SK-N-DZ (cell line): ENCODE data around the gene TAF1D. TPM values are rescaled to one million over a fixed set of nuclear protein-coding genes. Genes with fewer than 3 reads are reported as not detected.
"Not testable (repeated sequence)": the region's sequence is repeated elsewhere in the genome, so short reads cannot be mapped to it uniquely, and the experiment has no call there.

ENCODE experiments used
- DNase-seq: peaks from one replicate; pipeline ENCODE4 v3.0.0-alpha.2; 2015; ENCODE audit warnings: low spot score
- polyA plus RNA-seq, 2 experiments: library from polyadenylated mRNA; depleted of rRNA; stranded (reverse); fragments of >200 nt; gene quantifications; 2 replicates each; pipeline ENCODE4 v1.2.3, GENCODE V29; 2014

The TAF1D gene, protein sequence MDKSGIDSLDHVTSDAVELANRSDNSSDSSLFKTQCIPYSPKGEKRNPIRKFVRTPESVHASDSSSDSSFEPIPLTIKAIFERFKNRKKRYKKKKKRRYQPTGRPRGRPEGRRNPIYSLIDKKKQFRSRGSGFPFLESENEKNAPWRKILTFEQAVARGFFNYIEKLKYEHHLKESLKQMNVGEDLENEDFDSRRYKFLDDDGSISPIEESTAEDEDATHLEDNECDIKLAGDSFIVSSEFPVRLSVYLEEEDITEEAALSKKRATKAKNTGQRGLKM
- polyA plus RNA-seq (2014; cell fraction: cytosol; rRNA removed): 213 and 236 TPM in 2 replicates
- 1,288 and 1,293 TPM in 2 replicates for polyA plus RNA-seq (2014; cell fraction: nucleus; rRNA removed)

GRCh38 chr11:93741094-93741881 is at the start of gene TAF1D, which contains the start of gene C11orf54:
TAF1D (minus strand) TSS chr11:93741495; CDS start chr11:93739304, 2,191 bp downstream.
C11orf54 (plus strand) TSS chr11:93741672; CDS start chr11:93747394, 5,722 bp downstream.
- peak; percentile 100 for DNase-seq

- no peak for DNase-seq
Observed at GRCh38 chr11:93784935-93785360, 43.7 kb upstream of the TAF1D start.

GRCh38 chr11:93784145-93784934 is 43.0 kb upstream of the TAF1D start, which contains the start of gene MED17:
MED17 (plus strand) TSS chr11:93784282; CDS start chr11:93784514, 232 bp downstream.
- DNase-seq: peak; percentile 98

DNA sequence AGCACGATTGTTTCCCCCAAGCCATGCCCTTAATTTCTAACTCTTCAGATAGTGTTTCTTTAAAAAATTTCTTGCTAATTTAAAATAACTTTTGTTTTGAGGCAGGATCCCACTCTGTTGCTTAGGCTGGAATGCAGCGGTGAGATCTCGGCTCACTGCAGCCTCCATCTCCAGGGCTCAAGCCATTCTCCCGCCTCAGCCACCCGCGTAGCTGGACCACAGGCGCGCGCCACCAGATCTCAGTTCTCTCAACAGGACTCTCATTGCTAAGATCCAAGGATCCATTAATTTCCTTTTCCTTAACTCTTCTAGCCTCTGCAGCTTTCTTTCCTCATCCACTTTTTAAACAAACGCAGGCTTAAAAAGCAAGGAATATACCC is 42.5 kb upstream of the TAF1D start:
- no peak for DNase-seq

DNA sequence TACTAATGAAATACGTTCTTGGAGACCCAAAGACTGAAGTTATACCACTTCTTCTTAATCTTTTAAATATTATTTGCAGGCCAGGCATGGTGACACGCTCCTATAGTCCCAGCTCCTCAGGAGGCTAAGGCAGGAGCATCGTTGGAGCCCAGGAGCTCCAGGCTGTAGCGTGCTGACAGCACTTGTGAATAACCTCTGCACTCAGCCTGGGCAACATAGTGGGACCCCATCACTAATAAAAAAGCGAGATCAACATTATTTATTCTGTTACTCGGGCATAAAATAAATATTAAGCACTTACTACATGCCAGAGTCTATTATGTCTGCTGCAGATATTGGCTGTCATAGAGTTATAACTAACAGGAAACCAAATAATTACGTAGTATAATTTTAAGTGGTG is 42.1 kb upstream of the TAF1D start:
- DNase-seq: no peak

DNA sequence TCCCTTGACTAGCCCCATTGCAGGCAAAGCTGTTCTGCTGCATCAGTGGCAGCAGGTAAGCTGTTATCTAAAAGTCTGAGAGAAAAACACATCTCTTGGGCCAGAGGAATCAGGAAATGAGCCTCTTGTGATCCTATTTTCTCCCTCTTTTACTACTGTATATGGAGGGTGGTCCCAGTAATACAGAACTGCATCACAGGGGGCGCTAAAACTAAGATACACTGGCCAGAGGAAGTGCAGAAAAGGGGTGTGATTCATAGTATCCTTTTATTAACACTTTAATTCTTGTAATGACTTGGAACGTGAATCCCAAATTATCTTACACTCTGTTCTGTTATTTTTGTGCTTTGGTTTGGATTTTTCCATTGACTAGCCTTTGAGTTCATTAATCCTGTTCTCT is 34.0 kb upstream of the TAF1D start:
- no peak for DNase-seq

DNA sequence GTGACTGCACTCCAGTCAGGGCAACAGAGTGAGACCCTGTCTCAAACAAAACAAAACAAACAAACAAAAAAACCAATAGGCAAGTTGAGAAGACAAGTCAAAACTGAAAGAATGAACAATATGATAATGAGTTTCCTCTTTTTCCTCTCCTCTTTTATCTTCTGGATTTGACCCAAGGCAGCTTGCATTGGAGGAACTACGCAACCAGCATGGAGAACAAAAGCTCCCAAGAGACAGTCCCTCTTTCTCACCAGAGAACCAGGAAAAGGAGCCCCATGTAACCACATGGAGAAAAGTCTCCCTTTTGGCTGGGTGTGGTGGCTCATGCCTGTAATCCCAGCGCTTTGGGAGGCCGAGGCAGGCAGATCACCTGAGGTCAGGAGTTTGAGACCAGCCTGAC is 33.3 kb upstream of the TAF1D start:
- not testable (repeated sequence) for DNase-seq

DNA sequence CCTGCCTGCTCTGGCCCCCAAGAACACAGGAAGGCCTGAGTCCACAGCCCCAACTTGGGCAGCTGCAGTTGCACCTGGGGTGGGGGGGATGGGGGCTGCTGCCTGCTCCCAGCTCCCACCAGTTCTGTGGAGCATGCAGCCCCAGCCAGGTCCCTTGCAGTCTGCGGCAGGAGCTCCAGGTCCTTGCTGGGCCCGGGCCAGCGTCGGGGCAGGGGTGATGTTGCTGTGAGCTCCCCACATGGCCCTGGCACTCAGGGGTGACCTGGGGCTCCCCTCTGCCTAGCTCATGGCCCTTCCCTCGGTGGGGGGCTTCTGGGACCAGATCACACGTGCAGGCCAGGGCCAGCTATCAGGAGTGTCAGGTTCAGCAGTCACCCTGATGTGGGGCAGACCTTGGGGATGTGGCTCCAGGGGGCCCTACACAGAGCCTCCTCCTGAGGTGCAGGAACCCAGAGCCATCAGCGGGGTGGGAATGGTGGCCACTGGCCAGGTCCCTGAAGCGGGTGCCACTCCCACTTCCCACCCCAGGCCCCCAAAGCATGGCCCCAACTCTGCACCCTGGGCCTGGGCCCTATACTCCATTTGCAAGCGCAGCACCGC is 32.4 kb upstream of the TAF1D start:
- no peak for DNase-seq

DNA sequence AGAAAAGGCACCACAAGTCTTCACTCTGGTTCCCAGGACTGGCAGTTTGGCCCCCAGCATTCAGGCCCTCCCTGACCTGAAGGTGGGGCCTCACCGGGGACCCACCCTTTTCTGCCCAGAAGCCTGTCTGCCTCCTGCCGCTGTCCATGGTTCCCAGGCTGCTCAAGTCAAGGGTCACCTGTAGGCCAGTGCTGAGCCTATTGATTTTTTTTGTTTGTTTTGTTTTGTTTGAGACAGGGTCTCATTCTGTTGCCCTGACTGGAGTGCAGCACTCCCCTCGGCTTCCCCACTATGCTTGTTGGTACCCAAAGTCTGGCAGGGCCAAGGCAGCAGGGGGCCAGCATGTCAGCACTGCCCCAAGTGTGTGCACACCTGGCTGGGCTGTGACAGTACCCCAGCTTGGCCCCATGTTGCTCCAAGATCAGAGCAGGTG is 31.8 kb upstream of the TAF1D start:
- no peak for DNase-seq

DNA sequence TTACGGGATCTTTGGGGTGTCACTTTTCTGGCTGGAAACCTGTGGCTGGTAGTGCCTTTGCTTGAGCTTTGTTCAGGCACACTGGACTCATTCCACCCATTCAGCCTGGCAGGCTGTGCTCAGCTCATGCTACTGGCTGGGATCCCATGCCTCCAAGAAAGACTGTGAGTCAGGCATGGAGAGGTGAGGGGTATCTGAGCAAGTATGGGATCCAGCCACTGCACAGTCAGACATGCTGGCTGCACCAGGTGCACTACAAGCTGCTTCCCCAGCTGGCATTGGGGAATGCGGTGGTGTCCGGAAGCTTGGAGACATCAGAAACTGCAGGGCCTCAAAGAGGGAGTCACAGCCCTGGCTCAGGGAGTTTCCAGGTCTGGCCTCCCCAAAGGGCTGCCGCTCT is 30.8 kb upstream of the TAF1D start:
- DNase-seq: no peak

- no peak for DNase-seq
Observed at GRCh38 chr11:93770160-93770559, 28.9 kb upstream of the TAF1D start.

DNA sequence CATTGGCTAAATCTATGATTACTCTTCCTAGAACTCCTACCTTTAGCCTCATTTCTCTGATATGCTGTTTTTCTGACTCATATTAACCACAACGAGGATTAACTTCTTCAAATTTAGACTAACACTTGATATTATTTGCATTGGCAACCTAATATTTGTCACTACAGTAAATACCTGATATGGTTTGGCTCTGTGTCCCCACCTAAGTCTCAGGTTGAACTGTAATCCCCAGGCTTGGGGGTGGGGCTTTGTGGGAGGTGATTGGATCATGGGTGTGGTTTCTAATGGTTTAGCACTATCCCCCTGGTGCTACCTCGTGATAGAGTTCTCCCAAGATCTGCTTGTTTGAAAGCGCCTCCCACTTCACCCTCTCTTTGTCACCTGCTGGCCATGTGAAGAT is 25.7 kb upstream of the TAF1D start:
- DNase-seq: no peak

DNA sequence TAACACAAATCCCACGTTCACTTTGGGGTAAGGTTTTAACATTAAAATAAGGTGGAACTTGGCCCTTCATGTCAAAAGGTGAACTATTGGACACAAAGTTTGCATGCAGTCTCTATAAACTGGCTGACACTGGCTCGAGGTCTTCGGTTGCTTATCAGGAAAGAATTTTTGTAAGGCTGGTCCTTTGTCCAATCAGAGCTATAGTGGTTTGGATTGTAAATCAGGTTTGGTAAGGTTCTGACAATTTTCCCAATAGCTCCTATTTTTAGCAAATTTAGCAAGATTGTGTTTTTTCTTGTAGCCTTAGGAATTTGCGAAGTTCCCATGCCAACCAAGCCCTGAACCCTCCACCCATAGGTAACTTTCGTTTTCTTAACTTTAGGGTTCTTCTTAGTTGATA is 25.2 kb upstream of the TAF1D start:
- DNase-seq: no peak

GRCh38 chr11:93765551-93765950 is 24.3 kb upstream of the TAF1D start:
- DNase-seq: no peak

GRCh38 chr11:93761910-93762309 is 20.6 kb upstream of the TAF1D start:
- DNase-seq: no peak

GRCh38 chr11:93759123-93759522 is 17.8 kb upstream of the TAF1D start:
- DNase-seq: not testable (repeated sequence)

DNA sequence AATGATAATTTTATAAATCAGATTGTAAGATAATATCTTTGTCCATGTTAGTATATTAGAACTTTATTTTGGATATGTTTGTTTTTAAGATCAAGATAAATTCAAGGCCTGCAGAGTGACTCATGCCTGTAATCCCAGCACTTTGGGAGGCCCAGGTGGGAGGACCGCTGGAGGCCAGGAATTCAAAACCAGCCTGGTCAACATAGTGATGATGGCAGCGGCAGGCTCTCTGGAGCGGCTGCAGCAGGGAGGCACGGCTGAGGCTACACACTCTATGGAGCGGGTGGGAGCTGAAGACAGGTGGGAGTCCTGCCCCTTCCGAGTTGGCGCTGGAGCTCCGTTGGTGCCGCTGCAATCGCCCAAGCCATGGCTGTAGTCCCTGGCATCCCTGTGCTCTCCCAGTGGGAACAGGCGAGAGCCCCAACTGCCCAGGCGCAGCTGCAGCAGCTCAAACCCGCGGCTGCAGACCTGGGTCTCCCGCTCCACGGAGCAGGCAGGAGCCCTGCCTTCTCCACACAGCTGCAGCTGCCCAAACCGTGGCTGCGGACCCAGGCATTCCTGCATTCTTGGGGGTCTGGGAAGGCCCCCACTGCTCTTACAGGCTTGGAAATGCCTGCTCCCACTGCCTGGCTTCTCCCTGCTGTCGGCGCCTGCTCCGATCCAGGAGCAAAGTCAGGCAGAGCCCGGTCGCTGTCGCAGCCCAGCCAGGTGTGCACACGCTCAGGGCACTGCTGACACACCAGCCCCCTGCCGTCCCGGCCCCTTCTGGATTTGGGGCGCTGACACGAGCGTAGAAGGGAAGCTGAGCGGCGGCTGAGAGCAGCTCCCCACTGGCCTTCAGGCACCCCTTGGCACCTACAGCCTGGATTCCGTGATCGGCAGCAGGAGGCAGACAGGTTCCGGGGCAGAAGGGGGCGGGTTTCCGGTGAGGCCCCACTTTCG is 16.9 kb upstream of the TAF1D start:
- DNase-seq: no peak

- DNase-seq: no peak
Observed at GRCh38 chr11:93757301-93757700, 16.0 kb upstream of the TAF1D start.

GRCh38 chr11:93756748-93757147 is 15.5 kb upstream of the TAF1D start:
- no peak for DNase-seq

DNA sequence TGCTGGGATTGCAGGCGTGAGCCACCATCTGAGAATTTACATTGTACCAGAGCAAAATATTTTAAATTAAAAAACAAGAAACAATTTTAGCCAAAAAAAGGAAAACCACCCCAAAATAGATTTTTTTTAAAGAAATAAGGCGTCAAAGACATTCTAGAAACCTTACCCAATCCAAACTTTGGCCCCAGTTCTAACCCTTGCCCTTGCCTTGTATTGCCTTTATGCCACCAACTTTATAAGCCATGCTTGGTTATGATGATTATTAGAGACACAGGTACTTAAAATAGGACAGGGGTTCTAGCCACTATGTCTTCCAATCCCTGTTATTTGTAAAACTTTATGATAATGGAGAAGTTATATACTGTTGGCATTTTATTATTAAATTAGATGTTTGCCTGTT is 11.9 kb upstream of the TAF1D start:
- DNase-seq: no peak
